HG03108 (cell line): ENCODE measurements around the gene BLOC1S3.

ENCODE experiments used
- ATAC-seq: cut with Tn5 transposase; IDR thresholded peaks from one replicate; pipeline ENCODE4 v1.9.1; 2021; ENCODE audit warnings: moderate library complexity; ENCODE audit not compliant: unreplicated experiment

Gene BLOC1S3, protein sequence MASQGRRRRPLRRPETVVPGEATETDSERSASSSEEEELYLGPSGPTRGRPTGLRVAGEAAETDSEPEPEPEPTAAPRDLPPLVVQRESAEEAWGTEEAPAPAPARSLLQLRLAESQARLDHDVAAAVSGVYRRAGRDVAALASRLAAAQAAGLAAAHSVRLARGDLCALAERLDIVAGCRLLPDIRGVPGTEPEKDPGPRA

DNA sequence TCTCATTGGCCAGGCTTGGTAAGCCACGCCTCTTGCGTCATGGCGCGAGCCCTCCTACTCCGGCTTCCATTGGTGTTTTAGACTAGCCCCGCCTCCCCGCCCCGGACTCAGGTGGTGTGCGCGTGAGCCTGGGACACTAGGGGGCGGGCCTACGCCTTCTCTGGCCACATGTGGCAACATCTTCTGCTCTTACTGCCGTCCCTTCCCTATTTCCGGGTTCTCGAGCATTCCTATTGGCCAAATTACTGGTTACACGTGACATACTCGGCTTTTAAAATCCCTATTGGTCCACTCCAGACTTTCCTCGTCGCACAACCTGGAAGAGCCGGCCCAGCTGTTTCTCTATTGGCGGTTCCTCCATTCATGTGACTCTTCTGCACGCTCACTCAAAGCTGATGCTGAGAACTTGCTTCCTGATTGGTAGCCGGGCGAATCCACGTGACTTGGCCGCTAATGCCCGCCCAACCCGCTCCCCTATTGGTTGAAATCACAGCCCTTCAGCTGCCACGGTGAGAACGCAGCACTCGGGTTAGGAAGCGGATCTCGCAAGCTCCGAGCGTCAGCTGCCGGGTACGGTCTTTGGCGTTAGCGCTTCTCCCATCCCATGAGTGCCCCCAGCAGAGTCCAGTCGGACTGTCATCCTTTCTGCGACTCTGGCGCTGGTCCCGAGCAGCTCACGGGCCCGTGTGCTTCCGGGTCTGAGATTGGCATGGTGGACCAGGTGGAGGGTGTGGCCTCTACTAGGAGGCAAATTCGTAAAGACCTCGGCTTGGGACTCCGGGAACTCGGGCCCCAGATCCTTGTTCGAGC is at the start of gene BLOC1S3:
Gene BLOC1S3 (plus strand): TSS at position 523 of the 810 bp plus-strand sequence. CDS start 513 bp downstream, outside the sequence.
- peak; percentile 77 for ATAC-seq

DNA sequence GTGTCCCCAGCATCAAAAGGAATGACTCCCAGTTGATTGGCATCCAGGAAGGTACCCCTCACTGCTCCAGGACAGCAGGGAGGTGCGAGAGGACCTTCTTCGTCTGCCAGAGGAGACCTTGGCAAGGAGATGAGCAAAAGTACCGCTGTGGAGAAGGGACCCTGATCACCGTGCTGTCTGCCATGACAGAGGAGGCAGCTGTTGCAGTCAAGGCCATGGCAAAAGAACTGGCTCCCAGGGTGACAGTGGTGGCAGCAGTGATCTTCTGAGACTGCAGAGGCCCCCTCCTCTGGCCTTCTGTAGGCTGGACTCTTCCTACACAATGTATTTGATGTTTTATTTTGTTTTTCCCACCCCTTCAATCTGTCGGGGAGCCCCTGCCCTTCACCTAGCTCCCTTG is 49.8 kb upstream of the BLOC1S3 start:
- no peak for ATAC-seq

DNA sequence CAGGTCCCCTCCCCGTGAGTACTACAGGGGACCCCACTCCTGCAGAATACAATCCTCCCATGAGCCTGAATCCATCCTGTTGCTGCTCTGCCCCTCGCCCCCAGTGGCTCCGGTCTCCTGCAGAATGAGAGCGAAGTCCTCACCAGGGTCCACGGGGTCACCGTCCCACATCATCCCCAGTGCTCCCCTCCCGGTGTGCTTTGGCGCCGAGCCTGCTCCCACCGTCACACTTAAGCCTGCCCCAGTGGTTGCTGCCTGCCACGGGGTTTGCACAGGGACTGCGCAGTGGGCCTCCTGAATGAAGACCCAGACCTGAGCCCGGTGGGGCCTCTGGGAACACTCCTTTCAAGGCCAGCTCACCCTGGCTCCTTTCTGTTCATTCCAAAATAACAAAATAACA is 48.3 kb upstream of the BLOC1S3 start:
- no peak for ATAC-seq

DNA sequence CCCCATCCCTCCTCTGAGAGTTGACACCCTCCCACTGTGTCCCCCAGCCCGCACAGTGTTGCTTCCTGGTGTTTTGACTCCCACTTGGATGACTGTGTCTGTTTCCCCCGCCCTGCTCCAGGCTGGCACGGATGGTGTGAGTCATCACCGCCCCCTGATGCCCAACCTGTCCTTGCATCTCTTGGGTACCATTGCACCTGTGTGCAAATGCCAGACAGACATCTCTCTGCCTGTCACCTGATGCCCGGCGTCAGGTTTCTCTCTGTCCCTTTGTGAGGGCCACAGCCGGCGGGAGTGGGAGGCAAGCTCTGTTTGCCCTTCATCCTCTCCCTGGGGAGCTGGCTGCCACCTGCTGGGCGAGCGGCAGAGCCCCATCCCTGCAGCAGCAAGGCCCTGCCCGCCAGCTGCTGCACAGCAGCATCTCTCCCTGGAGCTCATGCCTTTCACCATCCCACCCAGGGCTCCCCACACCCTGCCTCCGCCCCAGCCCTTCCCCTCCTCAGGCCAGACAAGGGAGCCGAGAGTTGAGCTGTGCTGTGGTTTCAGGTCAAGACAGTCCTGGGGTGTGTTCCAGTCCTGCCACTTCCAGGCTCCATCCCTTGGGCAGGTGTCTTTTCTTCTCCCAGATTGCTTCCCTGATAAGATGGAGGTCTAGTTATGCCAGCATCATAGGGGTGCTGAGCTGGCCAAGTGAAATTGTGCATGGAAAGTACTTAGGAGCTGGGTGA is 47.5 kb upstream of the BLOC1S3 start:
- ATAC-seq = no peak

DNA sequence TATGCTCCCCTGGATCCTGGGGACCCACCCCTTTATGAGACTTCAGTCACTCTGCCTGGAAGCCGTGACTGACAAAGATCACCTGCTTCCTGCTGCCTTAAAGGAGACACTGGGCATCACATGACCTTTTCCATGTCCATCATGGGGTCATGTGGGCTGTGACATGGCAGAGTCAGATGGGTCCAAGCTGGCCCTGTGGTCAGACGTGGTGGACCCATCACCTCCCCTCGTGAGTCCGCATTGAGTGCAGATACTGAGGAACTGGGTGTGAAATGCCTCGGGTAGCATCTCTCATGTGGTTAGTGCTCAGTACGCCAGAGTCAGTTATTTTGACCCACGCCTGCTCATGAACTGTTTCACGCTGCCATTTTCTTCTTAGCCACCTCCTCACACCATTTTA is 44.9 kb upstream of the BLOC1S3 start:
- no peak for ATAC-seq

DNA sequence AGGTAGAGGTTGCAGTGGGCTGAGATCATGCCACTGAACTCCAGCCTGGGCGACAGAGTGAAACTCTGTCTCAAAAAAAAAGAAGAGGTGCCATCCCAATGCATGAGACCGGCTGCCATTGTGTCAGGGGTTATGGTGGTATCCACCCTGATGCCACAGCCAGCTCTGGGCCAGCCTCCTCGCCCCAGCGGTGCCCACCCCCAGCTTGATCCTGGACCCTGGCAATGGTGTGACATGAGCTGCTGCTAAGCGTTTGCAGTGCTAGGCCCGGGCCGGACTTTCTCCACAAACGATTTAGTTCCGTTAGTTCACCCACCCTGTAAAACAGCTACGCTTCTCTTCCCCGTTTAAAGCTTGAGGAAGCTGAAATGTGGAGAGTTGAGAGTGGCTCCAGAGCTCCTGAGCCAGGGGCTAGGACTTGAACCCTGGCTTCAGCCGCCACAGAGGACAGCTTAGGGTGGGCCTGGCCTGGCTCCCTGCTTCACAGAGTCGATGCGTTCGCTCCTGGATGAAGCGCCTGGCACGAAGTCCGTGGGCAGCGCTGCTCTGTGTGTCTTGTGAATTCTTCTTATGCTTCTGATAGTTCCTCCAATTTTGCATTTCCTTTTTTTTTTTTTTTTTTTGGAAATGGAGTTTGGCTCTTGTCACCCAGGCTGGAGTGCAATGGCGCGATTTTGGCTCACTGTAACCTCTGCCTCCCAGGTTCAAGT is 43.3 kb upstream of the BLOC1S3 start:
- ATAC-seq = no peak

DNA sequence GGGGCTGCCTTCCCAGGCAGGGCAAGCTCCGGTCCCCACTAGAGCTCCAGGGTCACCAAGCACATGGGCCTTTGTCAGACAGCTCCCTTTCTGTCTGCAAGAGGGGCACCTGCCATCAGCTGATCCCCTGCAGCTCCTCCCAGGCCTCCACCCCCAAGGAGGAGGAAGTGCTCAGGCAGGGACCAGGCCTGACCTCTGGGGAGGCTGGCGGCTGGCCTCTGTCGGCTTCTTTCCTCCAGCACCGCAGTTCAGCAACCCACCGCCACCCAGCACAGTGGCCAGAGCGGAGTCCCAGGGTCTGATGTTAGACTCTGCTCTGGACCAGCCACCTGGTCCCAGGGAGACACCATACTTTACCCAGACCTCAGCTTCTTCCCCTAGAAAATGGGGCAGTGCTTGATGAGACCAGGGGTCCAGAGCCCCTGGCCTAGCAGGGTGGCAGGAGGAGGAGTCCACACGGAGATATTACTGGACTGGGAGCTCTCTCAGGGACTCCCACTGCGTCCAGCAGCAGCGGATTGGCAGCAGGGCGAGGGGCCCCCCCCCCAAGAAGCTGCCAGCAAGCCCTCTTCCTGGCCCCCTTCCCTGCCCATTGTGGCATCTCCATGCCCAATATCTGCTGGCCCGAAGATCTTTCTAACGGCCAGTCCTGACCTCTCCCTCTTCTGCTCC is 41.9 kb upstream of the BLOC1S3 start:
- no peak for ATAC-seq

DNA sequence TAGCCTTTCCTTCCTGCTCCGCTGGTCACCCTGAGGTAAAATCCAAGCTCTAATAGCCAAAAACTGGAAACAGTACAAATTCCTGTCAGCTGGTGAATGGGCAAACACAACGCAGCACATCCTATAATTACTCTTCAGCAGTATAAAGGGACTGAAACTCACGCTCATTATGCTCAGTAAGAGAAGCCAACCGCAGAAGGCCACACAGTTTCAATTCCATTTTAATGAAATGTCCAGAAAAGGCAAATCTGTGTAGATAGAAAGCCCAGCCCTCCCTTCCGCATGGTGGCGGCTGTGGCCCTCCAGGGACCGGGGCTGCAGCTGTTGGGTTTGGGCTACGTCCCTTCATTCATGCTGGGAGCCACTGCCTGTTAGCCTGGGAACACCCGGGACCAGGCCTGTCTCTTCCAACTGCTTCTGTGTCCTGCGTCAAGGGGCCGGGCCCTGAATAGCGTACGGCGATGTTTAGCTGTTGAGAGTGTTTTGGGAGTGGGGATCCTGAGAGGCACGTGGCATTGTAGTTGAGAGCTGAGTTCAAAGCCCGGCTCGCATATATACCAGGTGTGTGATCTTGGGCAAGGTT is 41.3 kb upstream of the BLOC1S3 start:
- peak; percentile 73 for ATAC-seq

DNA sequence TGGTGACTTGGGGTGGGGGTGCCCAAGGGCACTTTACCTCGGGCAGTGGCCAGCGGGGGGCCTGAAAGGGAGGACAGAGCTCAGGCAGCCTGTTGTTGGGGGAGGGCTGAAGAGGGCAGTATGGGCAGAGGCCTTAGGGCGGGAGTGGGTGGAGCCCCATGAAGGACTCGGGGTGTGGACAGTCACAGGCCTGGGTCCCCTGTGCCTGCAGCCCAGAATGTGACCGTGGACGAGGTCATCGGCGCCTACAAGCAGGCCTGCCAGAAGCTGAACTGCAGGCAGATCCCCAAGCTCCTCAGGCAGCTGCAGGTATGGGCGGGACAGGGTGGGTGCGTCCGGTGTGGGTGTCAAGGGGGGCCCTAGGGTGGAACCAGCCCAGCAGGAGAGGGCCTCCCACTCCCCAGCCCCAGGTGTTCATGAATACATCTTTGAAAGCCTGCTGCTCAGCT is 40.3 kb upstream of the BLOC1S3 start:
- no peak for ATAC-seq

DNA sequence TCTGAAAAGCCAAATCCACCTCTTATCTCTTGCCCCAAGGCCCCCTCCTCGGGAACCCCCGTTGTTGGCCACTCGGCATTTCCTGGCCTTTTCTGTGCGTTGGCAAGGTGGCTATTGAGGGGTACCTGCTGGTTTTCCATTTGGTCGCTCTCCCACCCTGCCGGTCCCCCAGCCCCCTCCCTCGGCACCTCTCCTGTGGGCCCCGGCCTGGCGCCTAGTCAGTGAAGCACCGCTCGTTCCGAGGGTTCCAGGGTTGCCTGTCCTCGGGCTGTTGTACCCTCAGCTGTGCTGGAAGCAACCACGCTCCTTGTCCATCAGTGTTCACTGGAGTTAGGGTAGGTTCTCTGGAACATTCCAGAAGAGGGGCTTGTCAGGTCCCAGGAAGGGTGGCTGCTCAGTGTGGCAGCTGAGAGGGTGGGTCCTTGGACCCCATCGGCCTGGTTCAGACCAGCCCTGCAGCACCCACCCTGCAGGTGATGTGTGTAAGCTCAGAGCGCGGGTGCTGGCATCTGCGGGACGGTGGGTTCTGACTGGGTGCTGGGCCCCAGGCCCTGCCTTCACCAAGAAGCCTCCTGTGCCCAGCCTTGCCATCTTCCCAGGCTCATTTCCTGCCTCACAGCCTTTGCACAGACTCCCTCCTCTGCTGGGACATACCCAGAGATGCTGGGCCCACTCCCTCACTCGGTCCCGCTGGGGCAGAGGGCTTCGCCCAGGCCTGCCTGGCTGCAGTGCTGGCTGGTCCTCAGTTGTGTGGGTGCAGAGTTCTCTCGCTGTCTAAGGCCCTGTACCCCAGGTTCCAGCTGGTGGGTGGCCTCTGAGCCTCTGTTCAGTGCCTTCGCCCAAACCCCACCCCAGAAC is 39.1 kb upstream of the BLOC1S3 start:
- no peak for ATAC-seq

DNA sequence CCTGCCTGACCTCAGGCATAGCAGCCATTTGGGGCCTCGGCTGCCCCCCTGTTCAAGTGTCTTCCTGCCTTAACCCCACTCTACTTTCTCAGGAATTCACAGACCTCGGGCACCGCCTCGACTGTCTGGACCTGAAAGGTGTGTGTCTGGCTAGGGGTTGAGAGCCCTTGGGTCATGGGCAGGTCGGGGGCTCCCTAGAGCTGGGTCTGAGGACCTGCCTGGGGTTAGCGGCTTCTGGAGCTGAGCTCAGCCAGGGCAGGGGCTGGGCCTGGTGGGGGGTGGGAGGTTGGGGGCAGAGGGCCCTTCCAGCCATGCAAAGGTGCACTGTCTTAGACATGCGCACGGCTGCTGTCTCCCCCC is 38.5 kb upstream of the BLOC1S3 start:
- ATAC-seq = no peak

DNA sequence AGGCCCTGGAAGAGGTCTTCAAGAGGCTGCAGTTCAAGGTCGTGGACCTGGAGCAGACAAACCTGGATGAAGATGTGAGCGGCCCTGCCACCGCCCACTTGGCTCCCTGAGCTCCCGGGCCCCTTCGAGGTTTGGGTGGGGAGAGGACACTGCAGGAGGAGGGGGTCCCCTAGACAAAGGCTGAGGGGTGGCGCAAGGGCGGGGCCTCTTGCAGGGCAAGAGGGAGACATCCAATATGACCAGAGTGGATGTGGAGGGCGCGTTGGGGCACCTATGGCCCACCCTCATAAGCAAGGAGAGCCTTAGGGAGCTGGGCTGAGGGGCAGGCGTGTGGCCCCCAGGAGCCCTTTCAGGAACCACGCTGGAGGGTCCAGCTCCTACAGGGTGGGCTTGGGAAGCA is 38.1 kb upstream of the BLOC1S3 start:
- no peak for ATAC-seq

DNA sequence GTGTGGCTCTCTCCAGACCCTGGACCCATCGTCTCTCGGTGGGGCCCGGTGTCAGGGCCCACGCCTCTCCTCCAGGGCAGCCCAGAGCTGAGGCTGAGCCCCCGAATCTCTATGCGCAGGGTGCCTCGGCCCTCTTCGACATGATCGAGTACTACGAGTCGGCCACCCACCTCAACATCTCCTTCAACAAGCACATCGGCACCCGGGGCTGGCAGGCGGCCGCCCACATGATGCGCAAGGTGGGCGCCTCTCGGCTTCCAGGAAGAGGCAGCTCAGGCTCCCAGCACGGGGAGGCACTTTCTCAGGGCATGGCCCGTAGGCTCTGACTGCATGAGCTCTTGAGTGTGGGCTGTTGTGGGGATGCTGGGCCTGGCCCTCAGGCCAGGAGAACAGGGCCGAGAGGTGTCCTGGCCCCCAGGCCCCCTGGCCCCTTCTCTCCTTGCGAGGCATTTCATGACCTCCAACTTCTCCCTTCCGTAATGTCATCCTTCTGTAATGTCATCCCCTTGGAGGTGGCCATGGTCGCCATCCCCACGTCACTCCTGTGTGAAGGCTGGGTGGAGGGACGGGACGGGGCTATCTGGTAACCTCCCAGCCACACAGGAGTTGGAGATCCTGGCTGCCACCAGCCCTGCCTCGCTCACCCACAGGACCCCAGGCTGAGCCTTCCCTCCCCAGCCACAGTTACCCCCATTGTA is 37.2 kb upstream of the BLOC1S3 start:
- no peak for ATAC-seq

DNA sequence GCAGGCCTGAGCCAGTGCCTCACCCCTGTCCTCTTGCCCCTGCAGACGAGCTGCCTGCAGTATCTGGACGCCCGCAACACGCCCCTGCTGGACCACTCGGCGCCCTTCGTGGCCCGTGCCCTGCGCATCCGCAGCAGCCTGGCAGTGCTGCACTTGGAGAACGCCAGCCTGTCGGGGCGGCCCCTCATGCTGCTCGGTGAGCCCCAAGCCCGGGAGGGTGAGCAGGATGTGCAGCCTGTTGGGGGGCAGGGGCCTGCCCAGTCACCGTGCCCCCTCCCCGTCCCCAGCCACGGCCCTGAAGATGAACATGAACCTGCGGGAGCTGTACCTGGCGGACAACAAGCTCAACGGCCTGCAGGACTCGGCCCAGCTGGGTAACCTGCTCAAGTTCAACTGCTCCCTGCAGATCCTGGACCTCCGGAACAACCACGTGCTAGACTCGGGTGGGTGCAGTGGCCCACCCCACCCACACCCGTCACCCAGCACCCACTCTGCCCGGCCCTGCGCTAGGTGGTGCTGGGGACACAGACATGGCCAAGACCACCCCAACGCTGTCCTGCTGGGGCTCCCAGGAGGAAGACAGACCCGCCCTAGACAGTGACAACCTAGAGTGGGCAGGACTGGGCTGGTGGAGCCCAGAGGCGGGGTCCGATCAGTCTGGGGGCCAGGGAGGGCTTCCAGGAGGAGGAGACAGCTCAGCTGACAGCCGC is 36.4 kb upstream of the BLOC1S3 start:
- no peak for ATAC-seq

DNA sequence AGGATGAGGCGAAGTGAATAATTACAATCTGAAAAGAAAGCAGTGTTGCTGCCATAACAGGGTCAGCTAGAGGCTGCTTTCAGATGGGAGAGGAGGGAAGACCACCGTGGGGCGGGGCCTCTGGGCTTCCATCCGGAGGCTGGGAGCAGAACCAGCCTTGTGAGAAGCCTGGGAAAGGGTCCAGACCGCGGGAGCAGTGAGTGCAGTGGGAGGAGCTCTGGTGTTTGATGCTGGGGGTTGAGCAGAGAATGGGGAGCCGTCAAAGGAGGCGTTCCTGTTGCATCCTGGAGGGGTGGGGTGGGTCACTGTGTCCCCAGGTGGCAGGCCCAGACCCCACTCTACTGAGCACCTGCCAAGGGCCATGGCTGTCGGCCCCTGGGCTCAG is 35.9 kb upstream of the BLOC1S3 start:
- no peak for ATAC-seq

DNA sequence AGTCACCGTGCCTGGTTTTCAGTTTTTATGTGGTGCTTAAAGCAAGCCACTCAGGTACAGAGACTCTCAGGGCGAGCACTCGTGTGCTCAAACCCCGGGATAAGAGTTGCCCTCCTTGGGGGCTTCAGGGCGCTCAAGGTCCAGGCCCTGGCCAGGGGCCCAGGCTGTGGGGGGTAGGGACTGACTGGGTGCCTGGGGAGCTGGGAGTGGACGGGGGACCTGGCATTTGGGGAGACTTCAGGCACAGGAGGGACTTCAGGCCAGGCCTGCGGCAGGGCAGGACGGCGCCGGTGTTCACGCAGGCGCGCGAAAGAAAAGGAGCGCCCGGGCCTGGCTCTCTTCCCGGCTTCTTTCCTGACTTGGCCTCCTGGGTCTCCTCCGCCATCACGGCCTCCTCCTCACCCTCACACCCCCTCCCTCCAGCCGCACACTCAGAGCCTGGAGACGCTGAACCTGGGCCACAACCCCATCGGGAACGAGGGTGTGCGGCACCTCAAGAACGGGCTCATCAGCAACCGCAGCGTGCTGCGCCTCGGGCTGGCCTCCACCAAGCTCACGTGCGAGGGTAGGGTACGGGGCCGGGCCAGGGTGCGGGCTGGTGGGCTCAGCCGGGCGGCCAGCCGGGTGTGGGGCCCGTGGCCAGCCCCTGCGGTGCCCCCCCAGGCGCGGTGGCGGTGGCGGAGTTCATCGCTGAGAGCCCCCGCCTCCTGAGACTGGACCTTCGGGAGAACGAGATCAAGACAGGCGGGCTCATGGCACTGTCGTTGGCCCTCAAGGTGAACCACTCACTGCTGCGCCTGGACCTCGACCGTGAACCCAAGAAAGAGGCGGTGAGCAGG is 33.9 kb upstream of the BLOC1S3 start:
- no peak for ATAC-seq
